Neural crest cell (in vitro differentiated cells): Measurements from ENCODE around the gene ZNRF4. TPM values are rescaled to one million over a fixed set of nuclear protein-coding genes. Genes with fewer than 3 reads are reported as not detected.

ENCODE experiments used
- DNase-seq: peaks from one replicate; pipeline ENCODE4 v3.0.0; 2021; ENCODE audit warnings: low read depth, mixed read lengths, low spot score
- H3K27ac Mint-ChIP-seq: one replicate; pipeline ENCODE4 v1.8.0; 2021; ENCODE audit warnings: mild to moderate bottlenecking, mixed read lengths; ENCODE audit not compliant: unreplicated experiment
- H3K27me3 Mint-ChIP-seq: 2 replicates; pipeline ENCODE4 v1.8.0; 2021; ENCODE audit warnings: low read depth, mild to moderate bottlenecking, mixed read lengths
- H3K36me3 Mint-ChIP-seq: 2 replicates; pipeline ENCODE4 v1.8.0; 2021; ENCODE audit warnings: low read depth, mild to moderate bottlenecking, mixed read lengths
- H3K4me1 Mint-ChIP-seq: 2 replicates; pipeline ENCODE4 v1.8.0; 2021; ENCODE audit warnings: mixed read lengths
- H3K4me3 Mint-ChIP-seq: one replicate; pipeline ENCODE4 v1.8.0; 2021; ENCODE audit warnings: mild to moderate bottlenecking, mixed read lengths
- H3K9me3 Mint-ChIP-seq: 2 replicates; pipeline ENCODE4 v1.8.0; 2021; ENCODE audit warnings: mixed read lengths
- CTCF ChIP-seq: fragments of 200-600 bp; sonication (generic); conservative IDR thresholded peaks from 2 replicates; pipeline ENCODE4 v1.5.0; 2021; ENCODE audit warnings: antibody characterized with exemption, mild to moderate bottlenecking
- total RNA-seq: library from RNA; stranded (reverse); gene quantifications from 2 replicates; pipeline ENCODE4 v1.2.1, GENCODE V29; 2021

Gene ZNRF4
- total RNA-seq, 1 donor from 2014 or later = not detected

GRCh38 chr19:5477451-5478215 is 22.4 kb downstream of the ZNRF4 start:
- Mint-ChIP-seq H3K4me3 (no peak overlapping the region), H3K9me3 (no peaks in the 10 kb centered on the region), H3K27ac (no peak overlapping the region), H3K27me3 (peaks cover 40% of the 10 kb centered on the region), H3K36me3 (no peaks in the 10 kb centered on the region), H3K4me1 (peaks cover 8% of the 10 kb centered on the region)
- no peak for TF ChIP-seq CTCF
- no peak for DNase-seq

- Mint-ChIP-seq H3K36me3 (no peaks in the 10 kb centered on the region), H3K4me1 (peaks cover 8% of the 10 kb centered on the region), H3K4me3 (peak overlapping the region; percentile 71), H3K27me3 (peaks cover 40% of the 10 kb centered on the region), H3K27ac (peak overlapping the region; percentile 37), H3K9me3 (no peaks in the 10 kb centered on the region)
- no peak for TF ChIP-seq CTCF
- no peak for DNase-seq
These were observed 23.2 kb downstream of the ZNRF4 start for GRCh38 chr19:5478241-5478924.

GRCh38 chr19:5478925-5479588 is 23.8 kb downstream of the ZNRF4 start:
- H3K9me3 Mint-ChIP-seq = no peaks in the 10 kb centered on the region
- no peak overlapping the region for H3K27ac Mint-ChIP-seq
- H3K36me3 Mint-ChIP-seq = no peaks in the 10 kb centered on the region
- peaks cover 41% of the 10 kb centered on the region for H3K27me3 Mint-ChIP-seq
- H3K4me3 Mint-ChIP-seq = no peak overlapping the region
- TF ChIP-seq CTCF = no peak
- no peak for DNase-seq
- peaks cover 9% of the 10 kb centered on the region for H3K4me1 Mint-ChIP-seq

- no peak for TF ChIP-seq CTCF
- H3K4me1 Mint-ChIP-seq = peaks cover 17% of the 10 kb centered on the region
- no peak overlapping the region for H3K4me3 Mint-ChIP-seq
- no peaks in the 10 kb centered on the region for H3K36me3 Mint-ChIP-seq
- DNase-seq = no peak
- H3K27ac Mint-ChIP-seq = no peak overlapping the region
- no peaks in the 10 kb centered on the region for H3K9me3 Mint-ChIP-seq
- H3K27me3 Mint-ChIP-seq = peaks cover 49% of the 10 kb centered on the region
These were observed 24.7 kb downstream of the ZNRF4 start for GRCh38 chr19:5479958-5480357.

- Mint-ChIP-seq H3K4me3 (no peak overlapping the region), H3K4me1 (peaks cover 22% of the 10 kb centered on the region), H3K9me3 (no peaks in the 10 kb centered on the region), H3K36me3 (no peaks in the 10 kb centered on the region), H3K27me3 (peaks cover 53% of the 10 kb centered on the region), H3K27ac (no peak overlapping the region)
- peak; percentile 68 for TF ChIP-seq CTCF
- DNase-seq = peak; percentile 59
These were observed 25.2 kb downstream of the ZNRF4 start for GRCh38 chr19:5480427-5480836.
